Muscle of leg (tissue), 11 donors: ENCODE measurements around the gene PHF23. TPM values are rescaled to one million over a fixed set of nuclear protein-coding genes. Genes with fewer than 3 reads are reported as not detected.
"Not testable (repeated sequence)": the region's sequence is repeated elsewhere in the genome, so short reads cannot be mapped to it uniquely, and the experiment has no call there.

ENCODE experiments used
- DNase-seq: peaks from one replicate; pipeline ENCODE4 v3.0.0; 2013
- H3K27ac ChIP-seq: one replicate; pipeline ENCODE4 v1.5.1; 2013; ENCODE audit warnings: mild to moderate bottlenecking, low read length, control low read depth
- H3K27me3 ChIP-seq: one replicate; pipeline ENCODE4 v1.6.1; 2013; ENCODE audit warnings: low read length; ENCODE audit not compliant: control insufficient read depth, insufficient read depth
- H3K36me3 ChIP-seq: one replicate; pipeline ENCODE4 v1.6.1; 2013; ENCODE audit warnings: low read length; ENCODE audit not compliant: control insufficient read depth, insufficient read depth
- H3K4me1 ChIP-seq: one replicate; pipeline ENCODE4 v1.6.1; 2013; ENCODE audit warnings: low read length; ENCODE audit not compliant: control insufficient read depth, insufficient read depth
- H3K4me3 ChIP-seq: one replicate; pipeline ENCODE4 v1.5.1; 2013; ENCODE audit warnings: low read length, control low read depth
- H3K9me3 ChIP-seq: replicated peaks from 2 replicates; pipeline ENCODE4 v1.6.1; 2013; ENCODE audit warnings: low read depth, low read length; ENCODE audit not compliant: control insufficient read depth
- WGBS: methylation state at CpG from one replicate; pipeline ENCODE4 v1.1.5; 2013; ENCODE audit warnings: missing lambda C conversion rate; ENCODE audit not compliant: insufficient coverage; 5-methylcytosine and 5-hydroxymethylcytosine counted together
- polyA plus RNA-seq, 8 donors: library from polyadenylated mRNA; unstranded; fragments of 120-200 nt; gene quantifications; one replicate each; pipeline versions ENCODE4 v1.2.1 to v1.2.3, GENCODE V29; 2013; ENCODE audit warnings: inconsistent platforms in 1 of 8, low replicate concordance in 1 of 8; ENCODE audit not compliant: insufficient read length in 8 of 8, insufficient read depth in 1 of 8
- total RNA-seq: library from RNA; stranded (reverse); fragments of 120-200 nt; gene quantifications from one replicate; pipeline ENCODE4 v1.2.4, GENCODE V29; 2013

PHF23 gene
- total and polyA plus RNA-seq, 9 donors, result 29.1 to 47.8 (median 39.7) TPM

DNA sequence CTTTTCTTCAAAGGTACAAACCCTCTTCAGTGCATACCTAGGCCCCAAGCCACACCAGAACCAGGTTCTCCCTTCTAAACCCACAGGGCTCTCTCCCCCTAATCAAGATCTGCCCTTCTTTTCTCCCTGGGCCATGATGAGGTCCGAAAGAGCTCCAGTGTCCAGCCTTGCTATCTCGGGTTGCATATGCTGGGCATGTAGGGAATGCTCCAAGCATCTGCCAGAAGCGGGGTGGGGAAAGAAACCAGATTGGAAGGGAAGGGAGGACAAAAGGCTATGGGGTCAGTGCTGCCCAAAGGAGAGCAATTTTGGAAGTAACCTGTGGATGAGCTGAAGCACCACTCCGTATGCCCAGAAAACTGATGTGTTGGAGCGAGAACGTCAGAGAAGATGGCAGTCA, 10.0 kb upstream of the PHF23 start:
- peak overlapping the region; percentile 17 for H3K4me3 ChIP-seq
- no peaks in the 10 kb centered on the region for H3K27me3 ChIP-seq
- WGBS, result 90% methylated on average over 4 of the region's 6 CpGs
- no peaks in the 10 kb centered on the region for H3K9me3 ChIP-seq
- H3K27ac ChIP-seq, result peak overlapping the region; percentile 99
- peaks cover 32% of the 10 kb centered on the region for H3K36me3 ChIP-seq
- H3K4me1 ChIP-seq, result peaks cover 28% of the 10 kb centered on the region
- peak; percentile 53 for DNase-seq

GRCh38 chr17:7248796-7249195, 9.5 kb upstream of the PHF23 start:
- H3K4me1 ChIP-seq, result peaks cover 30% of the 10 kb centered on the region
- H3K9me3 ChIP-seq, result no peaks in the 10 kb centered on the region
- peak; percentile 75 for DNase-seq
- H3K27ac ChIP-seq, result peak overlapping the region; percentile 99
- H3K27me3 ChIP-seq, result no peaks in the 10 kb centered on the region
- 63% methylated on average over 2 of the region's 4 CpGs for WGBS
- peaks cover 33% of the 10 kb centered on the region for H3K36me3 ChIP-seq
- H3K4me3 ChIP-seq, result peak overlapping the region; percentile 17

GRCh38 chr17:7246779-7247178, 7.5 kb upstream of the PHF23 start:
- H3K9me3 ChIP-seq, result no peaks in the 10 kb centered on the region
- no peaks in the 10 kb centered on the region for H3K27me3 ChIP-seq
- no CpG with 5 or more reads among the region's 5 CpGs for WGBS
- DNase-seq, result peak; percentile 12
- H3K36me3 ChIP-seq, result peaks cover 36% of the 10 kb centered on the region
- peaks cover 32% of the 10 kb centered on the region for H3K4me1 ChIP-seq
- no peak overlapping the region for H3K4me3 ChIP-seq
- peak overlapping the region; percentile 13 for H3K27ac ChIP-seq

- not testable (repeated sequence) for H3K4me3 ChIP-seq, H3K27me3 ChIP-seq, DNase-seq, H3K9me3 ChIP-seq
- peaks cover 45% of the 10 kb centered on the region for H3K36me3 ChIP-seq
- H3K4me1 ChIP-seq, result peaks cover 35% of the 10 kb centered on the region
- 33% methylated on average over 1 of the region's 10 CpGs for WGBS
- H3K27ac ChIP-seq, result peak overlapping the region; percentile 100
Measured at GRCh38 chr17:7243838-7244237, 4.6 kb upstream of the PHF23 start.

DNA sequence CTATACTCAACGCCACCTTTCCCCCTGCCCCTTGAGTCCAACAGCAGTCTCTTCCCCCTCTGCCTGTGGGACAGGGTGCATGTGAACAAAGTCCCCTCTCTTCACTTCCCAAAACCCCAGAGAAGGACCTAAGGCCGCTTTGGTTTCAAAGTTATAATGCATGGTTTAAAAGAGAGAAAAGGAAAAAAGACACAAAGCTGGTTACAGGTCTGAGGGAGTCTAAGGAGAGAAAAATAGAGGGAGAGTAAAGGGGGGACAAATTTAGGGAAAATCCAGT, 4.1 kb upstream of the PHF23 start:
- WGBS, result no CpG with 5 or more reads among the region's 2 CpGs
- no peak for DNase-seq
- H3K4me3 ChIP-seq, result peak overlapping the region; percentile 85
- no peaks in the 10 kb centered on the region for H3K27me3 ChIP-seq
- peaks cover 31% of the 10 kb centered on the region for H3K4me1 ChIP-seq
- no peaks in the 10 kb centered on the region for H3K9me3 ChIP-seq
- H3K36me3 ChIP-seq, result peaks cover 45% of the 10 kb centered on the region
- H3K27ac ChIP-seq, result peak overlapping the region; percentile 100

- Histone ChIP-seq H3K36me3 (peaks cover 45% of the 10 kb centered on the region), H3K27ac (peak overlapping the region; percentile 100), H3K4me1 (peaks cover 30% of the 10 kb centered on the region), H3K9me3 (no peaks in the 10 kb centered on the region), H3K4me3 (peak overlapping the region; percentile 85), H3K27me3 (no peaks in the 10 kb centered on the region)
- under 1% methylated on average over 49 of the region's 49 CpGs for WGBS
- peak; percentile 99 for DNase-seq
Measured at GRCh38 chr17:7242717-7243452, 3.6 kb upstream of the PHF23 start.

DNA sequence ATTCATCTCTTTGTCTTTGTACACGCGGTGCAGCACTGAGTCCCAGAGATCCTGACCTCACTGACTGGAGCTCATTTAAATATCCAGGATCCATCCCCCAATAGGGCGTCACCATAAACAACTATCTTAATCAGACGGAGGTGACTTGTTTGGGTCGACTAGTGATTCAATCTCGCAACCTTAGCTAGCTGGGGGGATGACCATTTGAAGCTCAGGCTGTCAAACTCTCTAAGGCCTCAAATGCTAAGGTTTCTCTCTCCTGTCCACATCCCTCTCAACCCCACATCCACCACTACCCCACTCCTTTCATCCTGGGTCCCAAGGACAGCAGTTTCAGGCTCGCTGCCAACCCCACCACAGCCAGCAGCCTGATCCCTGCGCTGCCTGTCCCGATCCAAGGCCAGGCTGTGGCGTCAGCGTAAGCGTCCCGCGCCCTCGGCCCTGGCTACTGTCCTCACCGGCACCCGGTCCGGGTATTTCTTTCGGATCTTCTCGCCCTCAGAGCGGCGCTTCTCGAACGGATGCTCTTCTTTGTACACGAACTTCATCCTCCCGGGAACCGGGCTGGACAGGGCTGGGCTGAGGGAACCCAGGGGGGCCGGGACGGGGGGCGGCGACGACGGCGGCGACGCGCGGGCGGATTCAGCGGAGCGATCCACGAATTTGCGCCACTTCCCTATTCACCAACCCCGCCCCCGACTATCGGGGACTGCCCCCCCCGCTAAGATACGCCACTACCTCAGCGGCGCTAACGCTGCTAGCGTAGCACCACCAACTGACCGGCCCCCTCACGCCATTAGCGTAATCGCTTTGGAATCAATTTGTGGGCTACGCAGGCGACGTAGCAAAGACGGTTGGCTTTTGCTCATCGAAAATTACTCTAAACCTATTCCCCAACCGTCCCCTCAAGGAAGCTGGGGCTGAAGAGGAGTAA, 2.8 kb upstream of the PHF23 start, which contains the start of gene GABARAP:
TSS of gene GABARAP (minus strand) at position 667 of the 934 bp plus-strand sequence. CDS start at position 548, 119 bp downstream.
- Histone ChIP-seq H3K4me3 (peak within 1 kb of the TSS; percentile 85), H3K27ac (peak within 1 kb of the TSS; percentile 100), H3K36me3 (peaks cover 46% of the 10 kb centered on the region), H3K4me1 (peaks cover 36% of the 10 kb centered on the region), H3K27me3 (no peaks in the 10 kb centered on the region), H3K9me3 (no peaks in the 10 kb centered on the region)
- WGBS, result 0% methylated on average over 51 of the region's 62 CpGs
- peak; percentile 98 for DNase-seq

- Histone ChIP-seq H3K4me3 (peak overlapping the region; percentile 85), H3K36me3 (peaks cover 46% of the 10 kb centered on the region), H3K9me3 (no peaks in the 10 kb centered on the region), H3K4me1 (peaks cover 39% of the 10 kb centered on the region), H3K27me3 (no peaks in the 10 kb centered on the region), H3K27ac (peak overlapping the region; percentile 100)
- WGBS, result 30% methylated on average over 6 of the region's 9 CpGs
- DNase-seq, result no peak
Measured at GRCh38 chr17:7241090-7241733, 2.0 kb upstream of the PHF23 start.

GRCh38 chr17:7240375-7240774, 1.1 kb upstream of the PHF23 start:
- Histone ChIP-seq H3K9me3 (no peaks in the 10 kb centered on the region), H3K4me1 (peaks cover 39% of the 10 kb centered on the region), H3K27ac (peak overlapping the region; percentile 100), H3K4me3 (no peak overlapping the region), H3K27me3 (no peaks in the 10 kb centered on the region), H3K36me3 (peaks cover 49% of the 10 kb centered on the region)
- peak; percentile 62 for DNase-seq
- WGBS, result 72% methylated on average over 2 of the region's 4 CpGs
